ENCODE results near the gene PRKN.
"Not testable (repeated sequence)": the region's sequence is repeated elsewhere in the genome, so short reads cannot be mapped to it uniquely, and the experiment has no call there.

The PRKN gene

DNA sequence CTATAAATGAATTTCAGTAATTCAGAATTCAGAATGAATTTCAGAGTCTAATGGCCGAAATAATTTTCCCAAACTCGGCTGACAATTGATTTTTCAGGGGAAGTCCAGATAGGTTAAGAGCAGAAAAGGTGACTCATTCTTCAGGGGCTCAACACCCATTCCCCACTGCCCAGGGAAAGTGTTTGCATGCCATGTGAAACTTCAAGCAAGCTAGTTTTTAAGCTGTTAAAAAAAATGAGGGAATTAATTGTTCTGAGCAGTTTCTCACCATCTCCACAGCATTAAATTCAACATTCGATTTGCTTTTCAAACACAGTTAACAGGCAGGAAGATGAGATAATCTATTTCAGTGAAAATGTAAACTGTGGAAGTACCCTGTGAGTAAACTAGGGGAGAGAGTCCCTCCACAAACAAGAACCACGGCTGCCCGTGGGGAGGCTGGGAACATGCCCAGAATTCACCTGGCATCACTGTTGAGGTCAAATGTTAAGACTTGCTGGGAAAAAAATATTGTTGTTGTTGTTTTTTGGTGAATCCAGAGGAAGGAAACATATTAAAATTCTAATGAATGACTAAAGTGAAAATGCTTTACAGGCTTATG is 803.0 kb downstream of the PRKN start:
- DNase-seq = no peak

DNA sequence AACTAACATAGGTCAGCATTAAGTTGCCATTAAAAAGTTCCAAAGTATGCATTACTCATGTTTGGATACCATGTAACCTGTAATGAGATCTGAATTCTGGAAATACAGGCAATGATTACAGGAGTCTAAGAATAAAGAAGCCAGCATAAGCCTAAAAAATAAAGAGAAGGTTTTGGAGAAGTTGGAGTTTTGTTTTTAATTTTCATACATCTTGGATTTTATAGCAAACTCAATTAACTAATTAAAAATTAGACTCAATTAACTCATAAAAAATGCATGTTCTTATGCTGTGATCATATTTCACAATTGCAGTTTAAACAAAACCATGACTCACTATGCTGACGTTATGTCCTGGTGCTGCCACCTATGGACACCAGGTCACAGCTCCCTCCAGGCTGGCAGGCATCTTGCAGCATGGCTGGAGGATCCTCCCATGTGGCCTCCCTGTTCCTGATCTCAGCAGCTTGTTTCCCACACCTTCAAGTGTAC is 804.9 kb downstream of the PRKN start:
- DNase-seq = no peak

DNA sequence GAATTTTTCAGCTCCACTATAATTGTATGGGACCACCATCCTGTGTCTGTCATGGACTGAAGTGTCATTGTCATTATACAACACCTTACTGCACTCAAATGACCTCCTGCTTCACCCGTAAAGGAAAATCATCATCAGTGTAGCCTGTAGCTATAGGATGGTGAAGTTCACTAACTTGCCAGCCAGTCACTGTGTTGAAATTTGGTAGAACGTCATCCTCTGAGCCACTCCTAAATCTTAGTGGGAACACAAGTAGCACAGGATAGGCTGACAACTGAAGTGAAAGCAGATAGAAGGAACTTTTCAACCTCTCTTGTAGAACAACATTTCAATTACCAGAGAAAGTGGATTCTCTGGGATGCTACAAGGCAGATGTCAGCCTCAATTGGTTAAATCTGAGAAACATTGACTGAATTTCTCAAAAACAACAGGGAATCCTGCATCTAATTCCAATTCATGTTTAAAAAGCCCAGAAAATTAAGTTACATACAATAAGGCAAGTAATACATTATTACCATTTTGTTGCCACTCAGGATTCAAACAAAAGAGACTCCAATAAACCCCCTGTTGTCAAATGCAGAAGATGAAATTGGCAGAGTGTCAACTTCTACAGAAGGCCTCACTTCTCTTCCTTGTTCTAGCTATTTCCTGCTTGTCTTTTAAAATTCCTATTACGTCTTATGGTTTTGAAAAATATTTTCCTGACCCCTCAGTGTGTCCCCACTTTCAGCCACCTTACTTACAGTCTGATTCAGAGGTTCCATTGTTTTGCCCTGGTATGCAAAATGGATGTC is 805.8 kb downstream of the PRKN start:
- DNase-seq = no peak

DNA sequence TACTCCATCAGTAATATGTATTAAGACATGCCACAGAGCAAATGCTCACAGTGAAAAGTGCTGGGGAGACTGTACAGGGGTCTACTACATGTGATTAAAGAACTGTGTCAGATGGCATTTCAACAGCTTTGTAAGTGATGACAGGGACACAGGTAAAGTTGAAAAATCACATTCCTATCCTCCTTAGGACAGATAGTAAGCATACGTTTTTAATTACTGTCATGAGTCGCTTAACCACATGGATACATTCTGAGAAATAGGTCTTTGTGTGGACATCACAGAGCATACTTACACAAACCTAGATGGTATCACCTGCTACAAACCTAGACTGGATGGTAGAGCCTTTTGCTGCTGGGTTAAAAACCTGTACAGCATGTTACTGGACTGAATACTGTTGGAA is 807.9 kb downstream of the PRKN start:
- DNase-seq = no peak

DNA sequence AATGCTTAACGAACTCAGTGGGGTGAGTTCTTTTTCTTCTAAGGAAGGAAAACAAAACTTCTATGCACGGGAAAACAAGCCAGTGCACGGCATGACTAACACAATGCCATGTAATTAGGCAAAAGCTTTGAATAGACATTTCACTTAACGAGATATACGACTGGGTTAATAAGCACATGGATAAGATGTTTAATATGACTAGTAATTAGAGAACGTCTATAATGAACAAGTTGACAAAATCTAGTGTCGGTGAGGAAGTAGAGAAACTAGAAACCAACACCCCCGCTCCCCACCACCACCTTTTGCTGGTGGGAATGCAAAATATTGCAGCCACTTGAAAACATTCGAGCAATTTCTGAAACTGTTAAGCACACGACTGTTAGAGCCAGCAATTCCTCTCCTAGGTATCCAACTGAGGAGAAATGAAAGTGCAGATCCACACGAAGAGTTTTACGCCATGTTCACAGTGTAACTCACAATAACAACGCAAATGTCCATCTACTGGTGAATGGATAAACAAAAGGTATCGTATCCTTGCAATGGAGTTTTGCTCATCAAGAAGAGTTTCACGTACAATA is 808.8 kb downstream of the PRKN start:
- DNase-seq = no peak

DNA sequence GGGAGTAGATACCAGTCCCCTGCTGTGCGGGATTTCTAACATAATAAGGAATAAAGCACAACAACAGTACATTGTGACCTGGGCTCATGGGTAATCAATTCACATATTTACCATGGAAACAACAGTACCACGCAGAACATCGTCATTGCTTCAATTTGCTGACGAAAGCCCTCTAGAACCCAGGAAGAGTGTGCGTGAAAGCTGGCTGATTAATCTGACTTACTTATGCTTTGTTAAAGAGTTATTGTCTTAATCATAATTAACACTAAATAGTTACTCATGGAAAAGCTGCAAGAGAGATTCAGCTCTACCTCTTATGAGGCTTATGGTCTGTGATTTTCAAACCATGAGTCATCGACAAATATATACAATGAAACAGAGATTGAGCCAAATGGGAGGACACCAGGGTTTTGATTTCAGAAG is 809.4 kb downstream of the PRKN start:
- DNase-seq = no peak

DNA sequence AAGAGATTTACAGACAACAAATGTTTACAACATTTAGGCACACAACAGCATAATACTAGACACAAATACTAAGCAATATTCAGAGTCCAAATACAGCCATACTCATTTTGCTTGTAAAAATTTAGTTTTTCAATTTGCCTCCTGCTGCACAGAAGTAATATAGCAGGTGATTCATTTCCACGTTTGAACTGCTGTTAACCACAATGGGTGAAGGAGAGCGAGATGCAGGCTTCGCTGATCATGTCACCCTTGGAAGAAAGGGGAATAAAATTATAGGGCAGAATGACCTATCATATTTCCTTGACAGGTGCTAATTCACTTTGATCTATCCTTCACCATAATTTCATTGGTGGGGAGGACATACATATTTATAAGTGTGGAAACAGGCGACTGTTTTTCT is 809.9 kb downstream of the PRKN start:
- no peak for DNase-seq

DNA sequence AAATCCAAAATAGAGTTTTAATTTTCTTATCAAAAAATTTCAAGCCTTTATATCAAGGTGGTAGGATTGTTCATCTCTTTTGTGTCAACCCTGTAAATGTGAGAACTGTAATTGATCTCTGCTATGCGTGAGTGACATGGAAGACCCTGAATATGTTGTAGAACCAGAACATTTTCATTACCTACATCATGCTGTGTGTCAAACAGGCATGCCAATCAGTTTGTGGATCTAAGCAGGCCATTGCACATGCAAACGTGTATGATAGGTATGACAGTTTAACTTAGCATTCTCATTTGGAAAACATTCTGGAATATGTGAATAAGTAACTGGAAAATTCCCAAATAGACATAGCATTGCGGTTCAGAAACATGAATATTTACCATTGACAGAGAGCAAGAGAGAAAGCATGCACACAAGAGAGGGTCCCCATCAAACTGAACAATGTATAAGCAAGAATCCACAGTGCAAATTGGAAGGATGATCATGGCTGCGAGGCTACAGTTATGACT is 812.1 kb downstream of the PRKN start:
- no peak for DNase-seq

DNA sequence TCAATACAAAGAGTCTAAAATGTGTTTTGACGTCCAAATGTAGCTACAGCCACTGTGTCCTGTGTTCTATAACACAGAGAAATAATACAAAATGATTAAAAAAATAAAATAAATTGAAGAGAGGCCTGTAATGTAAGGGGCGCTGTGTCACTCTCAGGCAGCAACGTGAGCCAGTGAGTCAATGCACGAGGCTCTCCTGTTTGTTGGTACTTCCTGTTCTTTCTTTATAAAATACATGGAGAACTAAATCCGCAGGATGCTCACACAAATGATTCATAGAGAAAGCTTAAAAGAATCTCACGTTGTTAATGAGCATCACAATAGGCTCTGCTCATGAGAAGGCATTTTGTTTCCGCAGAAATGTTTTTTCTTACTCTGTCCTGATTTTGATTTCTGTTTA is 818.7 kb downstream of the PRKN start:
- no peak for DNase-seq

DNA sequence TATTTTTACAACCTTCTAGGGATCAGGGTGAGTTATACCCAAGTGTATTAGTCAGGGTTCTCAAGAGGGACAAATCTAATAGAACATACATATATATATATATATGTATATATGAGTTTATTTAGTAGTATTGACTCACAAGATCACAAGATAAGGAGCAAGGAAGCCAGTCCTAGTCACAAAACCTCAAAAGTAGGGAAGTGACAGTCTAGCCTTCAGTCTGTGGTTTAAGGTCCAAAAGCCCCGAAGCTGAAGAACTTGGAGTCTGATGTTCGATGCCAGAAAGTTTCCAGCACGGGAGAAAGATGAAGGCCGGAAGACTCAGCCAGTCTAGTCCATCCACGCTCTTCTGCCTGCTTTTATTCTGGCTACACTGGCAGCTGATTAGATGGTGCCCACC is 821.0 kb downstream of the PRKN start:
- no peak for DNase-seq

DNA sequence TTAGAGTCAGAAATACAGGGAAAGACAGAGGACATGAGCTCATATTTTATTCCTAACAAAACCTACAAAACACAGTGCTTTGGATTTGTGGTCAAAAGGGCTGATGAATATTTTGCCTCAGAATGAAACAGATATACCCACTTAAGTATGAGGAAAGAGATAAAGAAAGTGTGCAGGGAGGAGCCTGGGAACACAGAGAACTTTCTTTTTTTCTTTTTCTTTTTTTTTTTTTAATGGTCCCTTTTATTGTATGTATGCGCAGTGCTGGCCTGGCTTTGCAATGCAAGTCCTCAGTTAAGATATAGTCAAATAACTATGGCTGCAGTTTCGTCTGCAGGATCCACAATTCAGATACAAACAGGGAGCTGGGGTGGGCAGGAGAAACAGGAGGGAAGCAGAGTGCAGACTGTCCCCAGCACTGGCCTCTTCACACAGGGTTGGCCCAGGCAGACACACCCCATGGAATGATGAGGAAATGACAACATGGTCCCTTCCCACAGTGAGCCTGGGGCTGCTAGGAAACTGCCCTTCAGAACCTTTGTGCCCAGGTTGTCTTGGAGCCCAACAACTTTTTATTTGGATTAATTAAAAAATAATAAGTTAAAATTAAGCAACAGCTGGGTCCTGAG is 823.9 kb downstream of the PRKN start:
- no peak for DNase-seq

DNA sequence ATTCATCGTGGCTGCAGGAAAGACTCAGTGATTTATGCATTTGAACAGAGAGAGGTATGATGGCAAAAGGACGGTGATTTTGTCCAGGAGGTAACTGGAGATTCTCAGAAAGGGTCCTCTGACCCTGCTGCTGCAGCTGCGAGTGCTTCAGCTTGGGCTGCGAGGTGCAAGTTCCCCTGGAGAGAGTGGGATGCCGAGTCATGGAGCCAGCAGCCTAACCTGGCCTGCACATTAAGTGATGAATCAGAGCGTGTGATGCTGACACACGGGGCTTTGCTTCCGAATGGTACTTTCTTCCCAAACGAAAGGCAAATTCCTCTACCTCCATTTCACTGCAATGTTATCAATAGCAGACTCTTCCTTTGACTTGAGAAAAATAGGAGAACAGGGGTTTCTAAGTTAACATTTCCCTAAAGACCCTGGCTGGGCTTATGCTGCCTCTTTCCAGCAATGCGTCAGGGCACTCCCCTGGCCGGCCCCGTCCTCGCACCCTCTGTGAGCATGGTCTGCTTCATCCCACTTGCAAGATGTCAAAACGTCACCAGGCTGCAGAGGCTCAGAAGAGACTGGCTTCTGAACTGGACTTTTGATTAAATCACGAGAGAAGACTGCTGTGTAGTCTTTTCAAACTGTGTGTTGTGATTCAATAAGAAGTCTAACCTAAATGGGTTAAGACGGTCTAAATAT is 825.7 kb downstream of the PRKN start:
- no peak for DNase-seq

DNA sequence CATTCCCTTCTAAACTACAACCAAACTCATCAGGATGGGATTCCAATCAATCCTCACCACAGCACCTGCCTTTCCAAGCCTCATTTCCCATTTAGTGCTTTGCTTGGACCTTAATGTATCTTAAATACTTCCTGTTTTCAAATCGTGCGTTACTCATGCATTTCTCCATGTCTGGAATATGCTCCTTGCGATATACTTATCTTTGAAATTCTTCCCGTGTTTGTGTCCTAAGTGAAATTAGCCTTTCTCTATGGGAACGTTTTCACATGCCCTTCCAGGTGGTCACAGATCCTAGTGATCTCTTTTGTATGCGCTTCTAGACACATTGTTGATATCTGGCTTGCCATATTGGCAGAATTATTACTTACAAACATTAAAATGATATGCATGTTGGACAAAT is 833.1 kb downstream of the PRKN start:
- DNase-seq = no peak

DNA sequence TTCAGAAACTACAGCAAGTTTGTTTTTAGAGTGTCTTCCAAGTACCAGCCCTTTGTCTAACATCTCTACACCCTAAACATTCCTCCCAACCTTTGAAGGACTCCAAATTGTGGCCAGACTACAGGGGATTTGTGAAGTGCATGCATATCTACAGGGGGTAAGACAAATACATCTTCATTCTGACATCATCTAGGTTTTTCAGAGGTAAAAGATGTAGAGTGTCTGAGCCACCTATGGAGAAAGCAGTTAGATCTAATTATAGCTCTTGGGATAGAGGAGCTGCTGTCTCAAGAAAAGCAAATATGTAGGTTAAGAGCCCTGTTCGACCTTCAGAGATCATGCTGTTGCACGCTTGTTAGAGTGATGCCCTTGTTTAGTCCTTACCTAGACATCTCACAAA is 836.0 kb downstream of the PRKN start:
- no peak for DNase-seq

DNA sequence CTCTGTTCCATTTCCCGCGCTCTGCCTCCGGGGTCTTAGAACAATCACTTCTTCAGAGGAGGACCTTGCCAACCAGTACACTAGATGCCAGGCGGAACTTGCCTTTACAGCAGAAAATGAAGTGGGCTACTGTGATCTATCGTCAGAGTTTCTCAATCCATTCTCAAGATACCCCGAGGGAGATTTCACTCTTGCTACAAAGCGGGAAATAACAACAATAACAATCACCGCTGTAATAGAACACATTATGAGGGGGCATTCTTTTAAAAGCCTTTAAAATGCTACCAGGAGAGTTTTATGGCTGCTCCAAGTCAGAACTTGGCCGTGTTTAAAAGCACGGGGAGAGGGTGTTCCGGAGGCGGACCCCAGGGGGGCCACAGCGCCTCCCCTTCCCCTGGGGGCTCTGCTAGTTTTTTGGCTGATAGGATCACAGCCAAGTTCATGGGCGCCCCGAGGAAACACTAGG is 836.7 kb downstream of the PRKN start:
- DNase-seq = no peak

DNA sequence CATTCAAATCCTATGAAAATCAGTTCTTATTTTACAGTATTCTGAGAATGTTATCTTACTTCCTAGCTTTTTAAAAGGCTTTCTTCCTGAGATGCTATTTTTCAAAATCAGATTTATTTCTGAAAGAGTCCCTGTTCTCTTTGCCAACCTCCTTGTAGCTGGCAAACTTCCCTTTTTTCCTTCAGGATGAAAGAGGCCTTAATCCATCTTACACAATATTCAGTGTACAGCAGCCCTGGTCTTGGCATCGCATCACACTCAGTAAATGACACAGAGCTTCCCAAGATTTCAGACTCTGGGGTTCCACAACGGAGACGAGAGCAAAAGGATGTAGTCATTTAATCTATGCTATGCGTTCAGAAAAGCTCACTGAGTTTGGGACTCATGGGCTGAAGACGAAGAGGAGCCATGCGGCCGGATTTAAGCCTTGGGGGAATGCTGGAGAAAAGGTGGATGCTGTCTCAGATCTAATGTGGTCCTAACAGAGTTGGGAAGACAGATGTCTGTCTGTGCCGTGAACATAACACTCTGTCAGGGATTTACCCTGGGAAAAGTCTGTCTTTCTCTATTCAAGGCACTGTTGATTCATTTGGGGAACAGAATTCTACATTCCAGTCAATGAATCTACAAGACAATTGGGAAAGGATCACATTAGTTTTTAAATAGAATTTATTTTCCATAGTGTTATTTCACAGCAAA is 837.3 kb downstream of the PRKN start:
- no peak for DNase-seq

DNA sequence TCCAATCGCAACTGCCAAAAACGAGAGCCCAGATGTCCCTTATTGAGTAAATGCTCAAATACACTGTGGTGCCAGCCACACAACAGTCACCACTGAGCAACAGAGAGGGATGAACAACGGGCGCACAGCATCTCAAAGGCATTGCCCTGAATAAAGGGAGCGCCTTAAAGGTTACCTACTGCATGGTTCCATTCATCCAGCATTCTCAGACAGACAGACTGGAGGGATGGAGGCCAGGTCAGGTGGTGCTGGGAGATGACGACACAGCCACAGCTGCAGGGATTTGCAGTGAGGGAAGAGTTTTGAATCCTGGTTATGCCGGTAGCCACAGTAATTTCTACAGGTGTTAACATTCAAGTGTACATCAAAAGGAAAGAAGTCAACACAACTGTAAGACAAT is 838.2 kb downstream of the PRKN start:
- no peak for DNase-seq

DNA sequence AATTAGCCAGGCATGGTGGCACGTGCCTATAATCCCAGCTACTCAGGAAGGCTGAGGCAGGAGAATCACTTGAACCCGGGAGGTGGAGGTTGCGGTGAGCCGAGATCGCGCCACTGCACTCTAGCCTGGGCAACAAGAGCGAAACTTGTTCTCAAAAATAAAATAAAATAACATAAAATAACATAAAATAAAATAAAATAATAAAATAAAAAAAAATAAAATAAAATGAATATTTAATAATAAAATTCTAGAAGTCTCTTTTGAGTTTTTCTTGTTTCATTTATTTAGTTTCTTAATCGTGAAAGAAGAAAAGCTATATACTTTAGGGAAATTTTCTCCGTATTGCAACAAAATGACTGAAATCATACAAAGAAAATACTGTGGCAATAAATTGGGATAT is 841.0 kb downstream of the PRKN start:
- DNase-seq = not testable (repeated sequence)

DNA sequence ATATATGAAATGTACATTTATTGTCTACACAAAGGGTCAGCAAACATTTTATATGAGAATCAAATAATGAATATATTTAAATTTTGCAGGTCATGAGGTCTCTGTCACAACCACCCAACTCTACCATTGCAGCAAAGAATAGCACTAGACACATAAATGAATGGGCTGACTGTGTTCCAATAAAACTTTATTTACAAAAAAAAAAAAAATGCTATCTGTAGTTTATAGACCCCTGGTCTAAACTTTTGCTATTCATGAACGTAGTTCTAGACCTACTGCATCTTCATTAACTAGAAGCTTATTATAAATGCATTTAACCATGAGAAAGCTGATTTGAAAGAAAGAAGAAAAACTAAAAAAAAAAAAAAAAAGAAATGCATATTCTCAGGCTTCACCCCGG is 842.8 kb downstream of the PRKN start:
- no peak for DNase-seq

DNA sequence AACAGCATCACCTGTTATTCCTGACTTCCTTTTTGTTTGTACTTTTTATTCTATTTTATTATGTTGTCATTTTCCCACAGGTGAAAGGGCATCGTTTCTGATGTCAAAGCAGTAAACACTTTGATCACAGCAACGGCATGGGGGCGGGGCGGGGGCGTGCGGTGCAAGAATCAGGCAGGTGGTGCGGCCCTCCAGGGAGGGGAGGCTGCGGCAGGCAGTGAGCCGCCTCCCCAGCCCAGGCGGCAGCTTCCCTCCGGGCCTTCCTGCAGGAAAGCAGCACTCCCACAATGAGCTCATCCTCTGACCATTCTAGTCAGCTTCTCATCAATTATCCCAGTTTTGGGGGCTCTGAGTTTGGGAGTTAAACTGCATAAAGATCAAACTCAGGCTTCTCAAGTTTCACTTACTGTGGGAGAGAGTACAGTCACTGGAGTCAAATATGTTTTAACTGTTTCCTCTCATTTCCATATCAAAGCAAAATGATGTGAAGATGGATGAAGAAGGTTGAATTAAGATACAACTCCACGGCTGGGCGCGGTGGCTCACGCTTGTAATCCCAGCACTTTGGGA is 845.3 kb downstream of the PRKN start:
- DNase-seq = no peak

DNA sequence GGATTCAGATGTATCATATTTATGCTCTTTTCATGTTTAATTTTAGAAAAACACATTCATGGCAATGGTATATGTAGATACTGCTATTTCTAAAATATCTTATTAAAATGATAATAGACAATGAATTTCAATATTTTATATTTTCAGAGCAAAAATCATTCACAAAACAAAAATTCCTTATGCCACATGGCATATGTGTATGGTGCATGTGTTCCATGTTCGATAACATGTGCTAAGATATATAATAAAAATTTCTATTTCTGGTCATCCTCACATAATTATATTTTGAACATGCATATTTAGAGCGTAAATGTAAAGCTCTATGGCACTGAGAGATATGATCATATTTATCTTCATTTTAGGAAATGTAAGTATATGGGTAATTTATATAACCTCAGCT is 847.5 kb downstream of the PRKN start:
- DNase-seq = no peak

DNA sequence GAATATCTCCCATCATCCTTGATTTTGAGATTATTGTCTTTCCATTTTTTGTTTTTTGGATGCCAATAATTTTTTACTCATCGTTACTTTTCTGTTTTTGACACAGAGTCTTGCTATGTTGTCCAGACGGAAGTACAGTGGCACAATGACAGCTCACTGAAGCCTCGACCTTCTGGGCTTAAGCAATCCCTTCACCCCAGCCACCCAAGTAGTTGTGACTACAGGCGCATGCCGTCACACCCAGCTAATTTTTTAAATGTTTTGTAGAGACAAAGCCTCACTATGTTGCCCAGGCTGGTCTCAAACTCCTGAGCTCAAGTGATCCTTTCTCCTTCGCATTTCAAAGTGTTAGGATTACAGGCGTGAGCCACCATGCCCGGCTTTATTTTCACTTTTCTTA is 851.3 kb downstream of the PRKN start:
- no peak for DNase-seq

Measured in DMS79 treated with DMSO at 0.1 percent for 48 hours (cell line).